WTC11 (cell line): Measurements from ENCODE around the gene PPFIBP1. TPM values are rescaled to one million over a fixed set of nuclear protein-coding genes. Genes with fewer than 3 reads are reported as not detected.

Experiments used
- ATAC-seq: fragments of 200-7000 bp; cut with Tn5 transposase; 2 replicates; pipeline ENCODE4 v1.10.0; 2021; ENCODE audit warnings: mild to moderate bottlenecking, moderate library complexity
- CTCF ChIA-PET: fragments of 300-600 bp; sonication (Branson Sonifier 250); formaldehyde crosslinking; loops from one replicate; lab custom pipeline; 2021; ENCODE audit warnings: antibody characterized with exemption; lab: Charles Lee
- POLR2A ChIA-PET: fragments of 350-600 bp; sonication (Branson Sonifier 250); formaldehyde crosslinking; loops from one replicate; lab custom pipeline; 2021; ENCODE audit warnings: antibody characterized with exemption; lab: Charles Lee
- DNase-seq: peaks from one replicate; pipeline ENCODE4 v3.0.0; 2021; ENCODE audit warnings: low spot score
- H3K27ac Mint-ChIP-seq: 2 replicates; pipeline ENCODE4 v1.8.0; 2021; ENCODE audit warnings: mixed read lengths
- H3K27me3 Mint-ChIP-seq: 2 replicates; pipeline ENCODE4 v1.8.0; 2021; ENCODE audit warnings: low read depth, mild to moderate bottlenecking, moderate library complexity, mixed read lengths
- H3K36me3 Mint-ChIP-seq: 2 replicates; pipeline ENCODE4 v1.8.0; 2021; ENCODE audit warnings: mixed read lengths
- H3K4me1 Mint-ChIP-seq: 2 replicates; pipeline ENCODE4 v1.8.0; 2022; ENCODE audit warnings: mixed read lengths
- H3K4me3 Mint-ChIP-seq: 2 replicates; pipeline ENCODE4 v1.8.0; 2021; ENCODE audit warnings: mild to moderate bottlenecking, moderate library complexity, mixed read lengths
- H3K9me3 Mint-ChIP-seq: 2 replicates; pipeline ENCODE4 v1.8.0; 2021; ENCODE audit warnings: mixed read lengths
- ATF2 ChIP-seq: sonication (generic); formaldehyde crosslinking; IDR thresholded peaks from 2 replicates; pipeline ENCODE4 v1.8.1; 2022; ENCODE audit warnings: low read depth, missing genetic modification reagents, borderline replicate concordance
- ATF6 ChIP-seq: sonication (generic); formaldehyde crosslinking; IDR thresholded peaks from 2 replicates; pipeline ENCODE4 v1.8.1; 2023; ENCODE audit warnings: mild to moderate bottlenecking, missing genetic modification reagents
- CBFB ChIP-seq: sonication (generic); formaldehyde crosslinking; IDR thresholded peaks from 2 replicates; pipeline ENCODE4 v1.8.1; 2022; ENCODE audit warnings: mild to moderate bottlenecking, low read depth, missing genetic modification reagents
- E2F4 ChIP-seq: sonication (generic); formaldehyde crosslinking; IDR thresholded peaks from 2 replicates; pipeline ENCODE4 v1.8.1; 2022; ENCODE audit warnings: low read depth, mild to moderate bottlenecking, moderate library complexity, missing genetic modification reagents, borderline replicate concordance
- ESRRA ChIP-seq: sonication (generic); formaldehyde crosslinking; IDR thresholded peaks from 2 replicates; pipeline ENCODE4 v1.8.1; 2022; ENCODE audit warnings: mild to moderate bottlenecking, missing genetic modification reagents, borderline replicate concordance
- GTF2I ChIP-seq: fragments of 250-450 bp; sonication (Bioruptor Pico); conservative IDR thresholded peaks from 2 replicates; pipeline ENCODE4 v1.4.0; 2021; ENCODE audit warnings: mild to moderate bottlenecking
- HMGXB4 ChIP-seq: sonication (generic); formaldehyde crosslinking; IDR thresholded peaks from 2 replicates; pipeline ENCODE4 v1.8.1; 2023; ENCODE audit warnings: mild to moderate bottlenecking, moderate library complexity, missing genetic modification reagents
- IRF2 ChIP-seq: sonication (generic); formaldehyde crosslinking; IDR thresholded peaks from 2 replicates; pipeline ENCODE4 v1.8.0; 2022; ENCODE audit warnings: low read depth, missing genetic modification reagents, borderline replicate concordance
- MLX ChIP-seq: sonication (generic); formaldehyde crosslinking; IDR thresholded peaks from 2 replicates; pipeline ENCODE4 v1.8.1; 2023; ENCODE audit warnings: mild to moderate bottlenecking, missing genetic modification reagents, moderate library complexity
- NFE2L1 ChIP-seq: sonication (generic); formaldehyde crosslinking; IDR thresholded peaks from 2 replicates; pipeline ENCODE4 v1.8.1; 2023; ENCODE audit warnings: missing genetic modification reagents
- NR2C2 ChIP-seq: sonication (generic); formaldehyde crosslinking; IDR thresholded peaks from 2 replicates; pipeline ENCODE4 v1.8.0; 2022; ENCODE audit warnings: mild to moderate bottlenecking, missing genetic modification reagents
- PREB ChIP-seq: sonication (generic); formaldehyde crosslinking; IDR thresholded peaks from 2 replicates; pipeline ENCODE4 v1.8.1; 2022; ENCODE audit warnings: mild to moderate bottlenecking, missing genetic modification reagents, moderate library complexity, borderline replicate concordance
- RORB ChIP-seq: fragments of 250-450 bp; sonication (Bioruptor Pico); IDR thresholded peaks from 2 replicates; pipeline ENCODE4 v1.9.0; 2021; ENCODE audit warnings: mild to moderate bottlenecking
- TCF7 ChIP-seq: sonication (generic); formaldehyde crosslinking; IDR thresholded peaks from 2 replicates; pipeline ENCODE4 v1.8.0; 2022; ENCODE audit warnings: mild to moderate bottlenecking, low read depth, missing genetic modification reagents, moderate library complexity
- ZMAT4 ChIP-seq: fragments of 250-450 bp; sonication (Bioruptor Pico); IDR thresholded peaks from 2 replicates; pipeline ENCODE4 v1.9.0; 2021; ENCODE audit warnings: mild to moderate bottlenecking
- ZNF121 ChIP-seq: sonication (generic); formaldehyde crosslinking; IDR thresholded peaks from 2 replicates; pipeline ENCODE4 v1.8.0; 2023; ENCODE audit warnings: missing genetic modification reagents
- ZNF219 ChIP-seq: sonication (generic); formaldehyde crosslinking; IDR thresholded peaks from 2 replicates; pipeline ENCODE4 v1.8.0; 2023; ENCODE audit warnings: missing genetic modification reagents, mild to moderate bottlenecking, borderline replicate concordance
- ZNF396 ChIP-seq: fragments of 250-450 bp; sonication (Bioruptor Pico); IDR thresholded peaks from 2 replicates; pipeline ENCODE4 v1.8.0; 2021; ENCODE audit warnings: mild to moderate bottlenecking, moderate library complexity, borderline replicate concordance
- ZSCAN18 ChIP-seq: fragments of 250-450 bp; sonication (Bioruptor Pico); IDR thresholded peaks from 2 replicates; pipeline ENCODE4 v2.1.2; 2022; ENCODE audit warnings: mild to moderate bottlenecking, moderate library complexity
- total RNA-seq: library from RNA; stranded (reverse); gene quantifications from 3 replicates; pipeline ENCODE4 v1.2.3, GENCODE V29; 2021

Gene PPFIBP1
- total RNA-seq, 1 experiment from 2014 or later, result 27.7 TPM

GRCh38 chr12:27680619-27681018, 156.6 kb downstream of the PPFIBP1 start (continued):
- no peak for TF ChIP-seq ZMAT4 (CRISPR knock-in tag)

GRCh38 chr12:27682534-27682933, 158.5 kb downstream of the PPFIBP1 start:
- DNase-seq (no peak), ATAC-seq (no peak)
- Mint-ChIP-seq H3K4me3 (no peak overlapping the region), H3K4me1 (no peaks in the 10 kb centered on the region), H3K36me3 (peaks cover 6% of the 10 kb centered on the region), H3K9me3 (no peaks in the 10 kb centered on the region), H3K27me3 (no peaks in the 10 kb centered on the region), H3K27ac (no peak overlapping the region)
- CTCF ChIA-PET, result no interaction called here
- no peak for TF ChIP-seq HMGXB4 (CRISPR knock-in tag)
- no peak for TF ChIP-seq ZSCAN18 (CRISPR knock-in tag)
- TF ChIP-seq NR2C2 (CRISPR knock-in tag), result no peak
- no peak for TF ChIP-seq MLX
- TF ChIP-seq TCF7 (CRISPR knock-in tag), result no peak
- no peak for TF ChIP-seq RORB (CRISPR knock-in tag)
- TF ChIP-seq ZNF219 (CRISPR knock-in tag), result no peak
- TF ChIP-seq CBFB (CRISPR knock-in tag), result no peak
- TF ChIP-seq PREB, result no peak
- no peak for TF ChIP-seq GTF2I (CRISPR knock-in tag)
- POLR2A ChIA-PET, result no interaction called here

GRCh38 chr12:27685274-27685673, 161.3 kb downstream of the PPFIBP1 start:
- Mint-ChIP-seq H3K9me3 (no peaks in the 10 kb centered on the region), H3K36me3 (peaks cover 4% of the 10 kb centered on the region; the same call in 1 of the 2 replicates), H3K27ac (no peak overlapping the region), H3K4me1 (no peaks in the 10 kb centered on the region), H3K27me3 (no peaks in the 10 kb centered on the region), H3K4me3 (no peak overlapping the region)
- CTCF ChIA-PET, result no interaction called here
- DNase-seq (no peak), ATAC-seq (no peak)
- POLR2A ChIA-PET, result no interaction called here
- no peak for TF ChIP-seq ZNF396 (CRISPR knock-in tag)
- no peak for TF ChIP-seq ATF2 (CRISPR knock-in tag)
- no peak for TF ChIP-seq NFE2L1 (CRISPR knock-in tag)
- no peak for TF ChIP-seq ESRRA
- no peak for TF ChIP-seq MLX
- TF ChIP-seq ZNF121 (CRISPR knock-in tag), result no peak
- TF ChIP-seq E2F4 (CRISPR knock-in tag), result no peak
- TF ChIP-seq ATF6 (CRISPR knock-in tag), result no peak
- no peak for TF ChIP-seq NR2C2 (CRISPR knock-in tag)
- TF ChIP-seq IRF2, result no peak
